NCI-H748 (cell line): ENCODE measurements around the gene ADAM8.
"Not testable (repeated sequence)": the region's sequence is repeated elsewhere in the genome, so short reads cannot be mapped to it uniquely, and the experiment has no call there.

Experiments
- DNase-seq: peaks from one replicate; lab custom pipeline; 2025; ENCODE audit not compliant: unreplicated experiment; lab: John Stamatoyannopoulos, UW

ADAM8 gene

DNA sequence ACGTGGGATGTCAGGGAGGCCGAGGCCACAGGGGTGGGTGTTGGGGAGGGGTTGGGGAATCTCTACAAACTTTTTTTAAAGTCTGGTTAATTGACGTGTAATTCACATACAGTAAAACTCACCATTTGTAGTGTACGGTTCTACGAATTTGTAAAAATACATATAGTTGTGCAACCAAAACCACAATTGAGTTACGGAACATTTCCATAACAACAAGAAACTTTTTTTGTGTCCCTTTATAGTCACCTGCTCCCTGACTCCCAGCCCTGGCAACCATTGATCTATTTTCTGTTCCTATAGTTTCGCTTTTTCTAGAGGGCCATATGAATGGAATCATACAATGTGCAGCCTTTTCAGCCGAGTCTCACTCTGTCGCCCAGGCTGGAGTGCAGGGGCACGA lies 41.9 kb downstream of the ADAM8 start:
- DNase-seq: not testable (repeated sequence)

- DNase-seq: no peak
These were observed 44.6 kb downstream of the ADAM8 start for GRCh38 chr10:133231946-133232574.

- DNase-seq: no peak
These were observed 45.3 kb downstream of the ADAM8 start for GRCh38 chr10:133231244-133231945.

GRCh38 chr10:133230387-133231195 lies 46.1 kb downstream of the ADAM8 start:
- peak; percentile 57 for DNase-seq

DNA sequence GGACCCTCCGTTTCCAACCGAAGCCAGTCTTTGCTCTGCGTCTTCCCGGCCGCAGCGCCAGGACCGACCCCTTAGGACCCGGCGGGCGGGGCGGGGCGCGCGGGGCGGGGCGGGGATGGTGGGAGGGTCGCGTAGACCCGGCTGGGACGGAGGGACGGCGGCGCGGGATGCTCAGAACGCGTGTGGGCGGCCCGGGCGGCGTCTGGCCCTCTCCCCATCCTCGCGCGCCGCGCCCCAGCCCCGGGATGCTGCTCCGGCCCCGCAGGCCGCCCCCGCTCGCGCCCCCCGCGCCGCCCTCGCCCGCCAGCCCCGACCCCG lies 46.7 kb downstream of the ADAM8 start, which contains the start of gene UTF1:
TSS of gene UTF1 (plus strand) at position 174 of the 318 bp plus-strand sequence. CDS start at position 246, 72 bp downstream.
- no peak for DNase-seq

GRCh38 chr10:133229265-133230043 lies 47.2 kb downstream of the ADAM8 start:
- DNase-seq: no peak

GRCh38 chr10:133227256-133227655 lies 49.4 kb downstream of the ADAM8 start:
- no peak for DNase-seq

GRCh38 chr10:133226251-133226808 lies 50.3 kb downstream of the ADAM8 start:
- no peak for DNase-seq

- DNase-seq: no peak
These were observed 50.9 kb downstream of the ADAM8 start for GRCh38 chr10:133225707-133226191.

DNA sequence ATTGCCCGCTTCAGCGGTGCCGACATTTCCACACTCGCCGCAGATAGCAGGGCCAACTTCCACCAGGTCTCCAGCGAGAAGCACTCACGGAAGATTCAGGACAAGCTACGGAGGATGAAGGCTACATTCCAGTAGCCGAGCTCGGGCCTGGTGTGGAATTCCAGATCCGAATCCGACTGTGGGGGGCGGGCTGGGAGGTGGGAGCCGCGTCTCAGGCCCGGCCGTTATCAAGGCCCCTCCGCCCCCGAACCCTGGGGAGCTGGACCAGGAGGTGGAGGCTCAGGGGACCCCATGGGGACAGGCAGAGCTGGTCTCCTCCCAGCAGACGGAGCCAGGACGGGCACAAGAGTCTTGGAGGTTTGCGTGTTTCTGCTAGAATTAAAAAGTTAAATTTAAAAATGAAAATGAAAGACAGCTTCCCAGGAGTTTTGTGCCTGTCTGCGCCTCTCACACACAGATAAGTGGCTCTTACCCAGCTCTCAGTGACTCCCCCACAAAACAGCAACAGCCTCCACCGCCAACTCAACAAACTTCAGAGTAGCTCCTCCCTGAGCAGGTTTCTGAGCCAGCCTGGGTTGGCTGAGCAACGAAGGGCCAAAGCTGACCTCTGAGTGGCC lies 51.8 kb downstream of the ADAM8 start:
- DNase-seq: no peak

- no peak for DNase-seq
These were observed 52.6 kb downstream of the ADAM8 start for GRCh38 chr10:133224076-133224475.

DNA sequence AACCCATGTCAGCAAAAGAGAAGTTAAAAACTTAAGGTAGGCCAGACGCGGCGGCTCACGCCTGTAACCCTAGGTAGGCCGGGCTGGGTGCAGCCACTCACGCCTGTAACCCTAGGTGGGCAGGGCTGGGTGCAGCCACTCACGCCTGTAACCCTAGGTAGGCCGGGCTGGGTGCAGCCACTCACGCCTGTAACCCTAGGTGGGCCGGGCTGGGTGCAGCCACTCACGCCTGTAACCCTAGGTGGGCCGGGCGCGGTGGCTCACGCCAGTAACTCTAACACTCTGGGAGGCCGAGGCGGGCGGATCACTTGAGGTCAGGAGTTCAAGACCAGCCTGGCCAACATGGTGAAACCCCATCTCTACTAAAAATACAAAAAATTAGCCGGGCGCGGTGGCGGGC lies 54.9 kb downstream of the ADAM8 start:
- DNase-seq: not testable (repeated sequence)

DNA sequence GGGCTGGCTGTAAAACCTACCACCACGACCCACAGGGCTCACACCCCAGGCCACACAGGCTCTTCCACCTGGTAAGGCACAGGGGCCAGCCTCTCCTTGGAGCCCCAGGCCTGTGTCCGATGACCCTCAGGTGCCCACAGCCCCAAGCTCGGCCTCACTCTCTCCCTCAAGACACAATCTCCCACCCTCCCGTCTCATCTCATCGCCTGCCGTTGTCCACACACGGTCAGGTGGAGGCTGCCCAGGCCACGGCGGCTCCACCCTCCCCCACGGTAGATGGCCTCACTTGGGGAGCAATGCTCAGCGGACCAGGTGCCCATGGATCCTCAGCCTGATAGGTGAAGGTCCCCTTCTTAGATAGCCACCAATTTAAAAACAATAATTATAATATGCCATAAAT lies 55.3 kb downstream of the ADAM8 start:
- no peak for DNase-seq

GRCh38 chr10:133219782-133220181 lies 56.9 kb downstream of the ADAM8 start:
- no peak for DNase-seq

DNA sequence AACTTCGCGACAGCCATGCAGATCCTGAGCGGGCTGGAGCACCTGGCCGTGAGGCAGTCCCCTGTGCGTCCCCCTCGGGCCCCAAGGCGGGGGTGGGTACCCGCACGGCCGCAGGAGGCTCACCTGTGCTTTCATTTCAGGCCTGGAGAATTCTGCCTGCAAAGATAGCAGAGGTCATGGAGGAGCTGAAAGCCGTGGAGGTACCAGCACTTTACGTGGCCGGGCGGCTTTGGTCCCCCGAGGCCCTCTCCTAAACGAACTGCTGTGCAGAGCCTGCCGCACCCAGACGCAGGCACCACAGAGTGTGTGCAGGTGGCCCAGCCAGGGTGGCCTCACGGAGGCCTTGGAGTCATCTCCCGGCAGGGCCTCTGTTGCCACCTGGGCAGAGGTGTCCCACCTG lies 57.8 kb downstream of the ADAM8 start:
- DNase-seq: no peak

- no peak for DNase-seq
These were observed 58.7 kb downstream of the ADAM8 start for GRCh38 chr10:133217800-133218589.

DNA sequence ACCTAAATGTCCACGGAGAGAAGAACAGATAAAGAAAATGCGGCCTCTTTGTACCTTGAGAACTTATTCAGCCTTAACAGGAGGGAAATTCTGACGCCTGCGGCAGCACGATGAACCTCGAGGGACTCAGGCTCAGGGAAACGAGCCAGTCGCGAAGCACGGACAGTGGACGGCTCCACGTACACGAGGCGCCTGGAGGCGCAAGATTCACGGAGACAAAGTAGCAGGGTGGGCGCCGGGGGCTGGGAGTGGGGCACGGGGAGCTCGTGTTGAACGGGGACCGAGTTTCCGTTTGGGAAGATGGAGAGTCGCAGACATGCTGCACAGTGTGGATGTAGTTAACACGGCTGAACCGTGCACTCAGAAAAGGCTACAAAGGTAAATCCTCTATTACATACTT lies 59.9 kb downstream of the ADAM8 start:
- DNase-seq: no peak

DNA sequence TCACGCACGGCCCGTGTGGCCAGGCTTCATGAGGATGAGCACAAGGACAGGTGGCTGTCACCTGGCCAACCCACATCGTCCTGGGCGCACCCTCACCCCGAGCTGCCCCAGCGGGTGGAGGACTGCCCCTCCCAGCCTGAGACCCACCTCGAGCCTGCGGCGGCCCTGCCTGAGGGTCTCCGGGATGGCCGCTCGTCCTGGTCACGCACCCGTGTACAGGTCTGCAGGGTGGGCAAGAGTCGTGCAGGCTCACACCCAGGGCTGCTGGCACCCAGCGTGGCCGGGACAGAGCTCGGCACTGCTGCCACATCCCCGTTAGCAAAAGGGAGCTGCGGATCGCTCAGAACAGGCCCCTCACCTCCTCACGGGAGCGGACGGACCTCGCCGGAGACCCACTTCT lies 61.1 kb downstream of the ADAM8 start:
- DNase-seq: no peak
